ENCODE results near the gene IGSF8.

Gene IGSF8

GRCh38 chr1:160101037-160101716 lies 2.8 kb upstream of the IGSF8 start:
- peak; percentile 63 for DNase-seq (ENCODE audit: low read depth)
- no peak overlapping the region for H3K4me3 ChIP-seq (ENCODE audit: control insufficient read depth, low read depth, low read length)
- peak; percentile 89 for TF ChIP-seq CTCF (conservative IDR thresholded peaks at IDR 0.05; ENCODE audit: control insufficient read depth, insufficient read depth, low read depth, low read length)

- no peak for TF ChIP-seq CTCF (conservative IDR thresholded peaks at IDR 0.05; ENCODE audit: control insufficient read depth, insufficient read depth, low read depth, low read length)
- H3K4me3 ChIP-seq (ENCODE audit: control insufficient read depth, low read depth, low read length), result no peak overlapping the region
- DNase-seq (ENCODE audit: low read depth), result no peak
These were observed 1.4 kb upstream of the IGSF8 start for GRCh38 chr1:160099716-160100375.

GRCh38 chr1:160098852-160099561 lies 588 bp upstream of the IGSF8 start:
- peak overlapping the region; percentile 63 for H3K4me3 ChIP-seq (ENCODE audit: control insufficient read depth, low read depth, low read length)
- DNase-seq (ENCODE audit: low read depth), result peak; percentile 84
- no peak for TF ChIP-seq CTCF (conservative IDR thresholded peaks at IDR 0.05; ENCODE audit: control insufficient read depth, insufficient read depth, low read depth, low read length)

- no peak for TF ChIP-seq CTCF (conservative IDR thresholded peaks at IDR 0.05; ENCODE audit: control insufficient read depth, insufficient read depth, low read depth, low read length)
- no peak for DNase-seq (ENCODE audit: low read depth)
- peak overlapping the region; percentile 61 for H3K4me3 ChIP-seq (ENCODE audit: control insufficient read depth, low read depth, low read length)
These were observed 1.1 kb downstream of the IGSF8 start for GRCh38 chr1:160097151-160097910.

GRCh38 chr1:160096274-160097116 lies 1.9 kb downstream of the IGSF8 start:
- no peak overlapping the region for H3K4me3 ChIP-seq (ENCODE audit: control insufficient read depth, low read depth, low read length)
- peak; percentile 62 for DNase-seq (ENCODE audit: low read depth)
- no peak for TF ChIP-seq CTCF (conservative IDR thresholded peaks at IDR 0.05; ENCODE audit: control insufficient read depth, insufficient read depth, low read depth, low read length)
